Stimulated activated CD4-positive, alpha-beta T cell treated with anti-CD3 and anti-CD28 coated beads, Interleukin-12 subunit alpha, Interleukin-12 subunit beta, amount 100 ng/mL, for 4 hours (primary cell): ENCODE data around the gene STAG1.
"Not testable (repeated sequence)": the region's sequence is repeated elsewhere in the genome, so short reads cannot be mapped to it uniquely, and the experiment has no call there.

Experiments used
- DNase-seq: peaks from one replicate; pipeline ENCODE4 v3.0.0-alpha.2; 2020

STAG1 gene

GRCh38 chr3:136380530-136380929 lies 371.6 kb downstream of the STAG1 start:
- DNase-seq: no peak

GRCh38 chr3:136378011-136378410 lies 374.2 kb downstream of the STAG1 start:
- no peak for DNase-seq

GRCh38 chr3:136377508-136377907 lies 374.7 kb downstream of the STAG1 start:
- DNase-seq: no peak

GRCh38 chr3:136375800-136376199 lies 376.4 kb downstream of the STAG1 start:
- DNase-seq: not testable (repeated sequence)

DNA sequence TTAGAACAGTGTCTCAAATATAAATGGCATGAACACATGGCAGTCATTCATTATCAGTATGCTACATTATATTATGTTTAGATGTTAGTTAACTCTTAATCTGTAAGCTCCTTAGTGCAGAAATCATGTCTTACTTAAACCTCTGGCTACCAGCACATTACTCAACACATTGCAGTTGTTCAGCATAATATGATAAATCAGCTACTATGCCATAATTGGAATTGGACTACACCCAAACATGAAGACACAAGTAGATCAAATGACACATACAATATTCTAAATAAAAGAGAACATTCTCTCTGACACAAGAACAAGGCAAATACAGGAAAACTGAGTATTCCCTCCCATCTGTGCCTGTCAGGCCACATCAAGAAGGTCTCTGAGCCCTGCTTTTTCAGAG lies 385.9 kb downstream of the STAG1 start:
- DNase-seq: no peak

GRCh38 chr3:136353461-136353860 lies 398.7 kb downstream of the STAG1 start:
- DNase-seq: no peak

GRCh38 chr3:136351905-136352304 lies 400.3 kb downstream of the STAG1 start:
- DNase-seq: no peak

- no peak for DNase-seq
Measured at GRCh38 chr3:136351351-136351750, 400.8 kb downstream of the STAG1 start.

DNA sequence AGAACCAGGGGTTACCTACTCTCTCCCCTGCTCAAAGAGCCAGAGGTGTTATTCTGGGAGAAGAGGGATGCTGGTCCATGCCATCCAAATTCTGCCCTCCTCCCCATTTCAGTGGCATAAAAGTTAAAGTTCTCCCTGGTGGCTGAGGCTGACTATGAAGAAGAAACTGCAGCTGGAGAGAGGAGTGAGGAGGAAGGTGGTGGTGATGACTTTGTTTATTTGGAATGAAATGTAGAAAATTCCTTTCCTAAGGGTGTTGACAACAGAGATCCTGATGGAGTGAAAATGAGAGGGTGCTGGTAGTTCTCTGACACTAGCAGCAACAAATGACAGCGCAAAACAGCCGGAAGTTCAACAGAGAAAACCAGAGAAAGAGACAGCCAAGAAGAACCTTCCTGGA lies 401.6 kb downstream of the STAG1 start:
- DNase-seq: no peak

GRCh38 chr3:136350132-136350531 lies 402.0 kb downstream of the STAG1 start:
- DNase-seq: no peak

GRCh38 chr3:136346486-136346885 lies 405.7 kb downstream of the STAG1 start:
- DNase-seq: no peak

DNA sequence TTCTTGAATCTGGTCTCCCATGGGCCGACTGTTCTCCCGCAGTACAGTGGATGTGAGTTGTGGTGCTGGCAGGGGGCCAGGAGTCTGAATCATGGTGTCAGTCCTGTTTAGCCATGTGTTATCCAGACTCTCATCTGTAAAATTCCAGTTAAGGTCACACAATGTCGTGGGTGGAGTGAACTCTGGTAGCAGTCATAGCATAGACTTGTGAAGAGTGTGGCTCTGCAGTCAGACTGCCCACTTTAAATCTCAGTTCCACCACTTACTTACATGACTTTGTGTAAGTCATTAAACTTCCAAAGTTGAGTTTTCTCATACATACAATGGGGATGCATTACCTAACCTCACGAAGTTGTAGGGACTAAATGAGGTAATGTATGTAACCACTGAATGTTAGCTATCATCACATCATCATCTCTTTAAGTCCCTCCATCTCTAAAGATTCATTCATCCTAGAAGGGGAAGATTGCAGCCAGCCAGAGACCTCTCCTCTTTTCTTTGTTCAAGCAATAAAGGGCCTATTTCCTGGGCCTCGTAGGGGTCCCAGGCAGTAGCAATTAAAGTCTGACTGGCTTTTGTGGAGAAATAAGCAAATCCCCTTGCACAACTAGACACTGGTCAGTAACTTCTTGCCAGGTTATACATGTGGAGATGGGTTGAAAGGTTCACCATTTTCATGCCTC lies 408.2 kb downstream of the STAG1 start:
- DNase-seq: no peak

GRCh38 chr3:136343446-136343845 lies 408.7 kb downstream of the STAG1 start:
- DNase-seq: no peak

DNA sequence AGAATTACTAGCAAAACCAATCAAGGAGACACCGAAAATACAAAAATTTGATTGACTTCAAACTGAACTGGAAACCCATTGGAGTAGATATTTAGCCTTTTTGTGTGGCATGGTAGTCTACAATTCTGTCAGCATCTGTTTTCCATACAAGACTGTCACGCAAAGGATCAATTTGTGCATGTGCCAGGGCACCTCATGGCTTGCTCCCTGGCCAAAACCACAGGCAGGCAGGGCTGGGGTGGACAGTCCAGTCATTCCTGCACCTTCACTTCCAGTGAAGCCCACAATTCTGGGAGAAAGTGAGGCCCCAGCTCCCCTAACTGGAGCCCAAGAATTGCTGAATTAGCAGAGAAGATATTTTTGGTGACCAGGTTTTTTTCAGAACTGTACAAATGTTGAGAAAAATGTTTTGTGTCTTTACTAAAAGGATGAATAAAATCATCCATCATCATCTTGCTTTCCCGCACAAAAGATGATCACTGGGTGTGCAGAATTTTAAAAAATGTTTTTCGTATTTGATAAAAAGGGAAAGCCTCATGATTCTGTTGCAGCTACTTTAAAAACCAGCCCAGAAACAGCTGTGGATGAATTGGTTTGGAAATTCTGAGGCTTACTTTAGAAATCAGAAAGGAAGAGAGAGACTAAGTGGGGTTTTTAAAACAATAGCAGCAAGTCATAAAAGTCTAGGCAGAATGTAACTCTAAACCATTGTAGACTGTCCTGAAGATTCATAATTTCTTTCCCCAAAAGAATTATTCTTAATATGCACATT lies 415.7 kb downstream of the STAG1 start:
- no peak for DNase-seq

DNA sequence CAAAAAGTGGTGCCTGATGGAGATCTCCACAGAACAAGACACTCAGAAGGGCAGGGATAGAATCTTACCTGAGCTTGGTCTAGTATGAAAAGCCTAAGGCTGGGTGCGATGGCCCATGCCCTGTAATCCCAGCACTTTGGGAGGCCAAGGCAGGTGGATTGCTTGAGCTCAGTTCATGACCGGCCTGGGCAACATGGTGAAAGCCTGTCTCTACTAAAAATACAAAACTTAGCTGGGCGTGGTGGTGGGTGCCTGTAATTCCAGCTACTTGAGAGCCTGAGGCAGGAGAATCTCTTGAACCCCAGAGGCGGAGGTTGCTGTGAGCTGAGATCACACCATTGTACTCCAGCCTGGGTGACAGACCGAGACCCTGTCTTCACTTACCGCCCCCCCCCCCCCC lies 417.5 kb downstream of the STAG1 start:
- DNase-seq: not testable (repeated sequence)

GRCh38 chr3:136334209-136334608 lies 418.0 kb downstream of the STAG1 start:
- DNase-seq: no peak

DNA sequence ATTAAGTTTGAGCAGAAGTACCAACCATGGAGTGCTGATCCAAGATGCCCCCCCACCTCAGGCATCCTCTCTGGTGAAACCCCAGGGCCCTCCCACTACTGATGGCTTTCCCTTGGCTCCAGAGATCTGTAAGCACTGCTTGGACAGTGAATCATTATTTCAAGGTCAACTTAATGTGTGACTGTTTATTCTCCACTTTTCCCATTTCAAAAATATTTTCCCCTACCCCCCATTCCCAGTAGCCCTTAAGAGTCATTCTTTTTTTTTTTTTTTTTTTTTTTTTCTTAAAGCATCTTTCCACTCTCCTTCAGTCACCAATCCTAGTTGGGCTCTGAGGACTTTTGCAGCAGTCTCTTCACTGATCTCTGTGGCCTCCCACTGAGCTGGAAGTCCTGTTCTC lies 419.4 kb downstream of the STAG1 start:
- DNase-seq: no peak

DNA sequence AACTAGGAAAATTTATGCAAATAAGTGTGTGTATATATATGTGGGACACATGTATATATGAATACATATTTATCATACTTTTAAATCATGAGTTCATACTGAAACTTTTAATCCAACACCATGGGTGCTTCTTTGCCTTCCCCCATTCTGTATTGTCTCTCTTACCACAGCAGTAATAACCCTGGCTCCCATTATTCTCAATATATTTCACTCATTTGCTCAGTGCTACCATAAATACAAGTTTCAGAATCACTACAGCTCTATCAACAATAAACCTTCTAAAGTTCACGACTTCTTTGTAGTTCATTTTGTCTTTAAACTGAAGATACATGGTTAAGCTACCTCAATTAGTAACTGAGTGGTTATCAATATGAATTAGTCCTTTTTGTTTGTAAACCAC lies 419.9 kb downstream of the STAG1 start:
- no peak for DNase-seq

GRCh38 chr3:136330900-136331299 lies 421.3 kb downstream of the STAG1 start:
- no peak for DNase-seq

DNA sequence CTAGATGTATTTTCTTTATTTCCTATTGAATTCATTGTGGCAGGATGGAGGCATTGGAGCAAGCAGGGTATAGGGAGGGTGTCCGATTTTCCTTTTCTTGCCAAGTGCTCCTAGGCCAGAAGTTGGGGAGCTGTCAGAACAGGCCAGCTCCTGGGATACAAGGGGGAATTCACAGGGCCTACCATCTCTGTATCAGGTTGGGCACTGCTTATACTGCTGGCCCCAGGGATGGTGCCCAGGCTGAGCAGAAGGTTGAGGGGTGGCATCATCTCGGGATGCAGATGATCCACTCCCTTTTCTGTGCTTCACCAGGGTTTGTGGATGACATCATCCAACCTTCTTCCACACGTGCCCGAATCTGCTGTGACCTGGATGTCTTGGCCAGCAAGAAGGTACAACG lies 422.6 kb downstream of the STAG1 start:
- DNase-seq: no peak

DNA sequence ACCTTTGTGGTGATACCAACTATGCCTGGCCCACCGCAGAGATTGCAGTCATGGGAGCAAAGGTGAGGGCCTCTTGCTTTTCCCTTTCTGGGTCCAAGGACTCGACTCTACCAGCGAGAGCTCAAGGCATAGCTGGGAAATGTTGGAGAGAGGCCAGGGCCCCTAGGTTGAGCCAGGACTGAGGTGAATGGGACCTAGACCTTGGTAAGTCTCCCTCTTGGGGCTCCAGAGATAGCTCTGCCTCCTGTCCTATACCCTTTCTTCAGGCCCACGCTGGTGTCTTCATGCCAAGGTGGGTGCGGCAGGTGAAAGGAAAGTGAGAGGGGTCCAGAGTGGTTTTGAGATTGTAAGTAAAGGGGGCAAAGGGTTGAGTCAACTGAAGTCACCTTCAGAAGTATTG lies 424.5 kb downstream of the STAG1 start:
- DNase-seq: no peak

GRCh38 chr3:136326316-136326715 lies 425.9 kb downstream of the STAG1 start:
- no peak for DNase-seq

GRCh38 chr3:136311968-136312367 lies 440.2 kb downstream of the STAG1 start:
- DNase-seq: no peak

GRCh38 chr3:136311261-136311660 lies 440.9 kb downstream of the STAG1 start:
- DNase-seq: no peak

DNA sequence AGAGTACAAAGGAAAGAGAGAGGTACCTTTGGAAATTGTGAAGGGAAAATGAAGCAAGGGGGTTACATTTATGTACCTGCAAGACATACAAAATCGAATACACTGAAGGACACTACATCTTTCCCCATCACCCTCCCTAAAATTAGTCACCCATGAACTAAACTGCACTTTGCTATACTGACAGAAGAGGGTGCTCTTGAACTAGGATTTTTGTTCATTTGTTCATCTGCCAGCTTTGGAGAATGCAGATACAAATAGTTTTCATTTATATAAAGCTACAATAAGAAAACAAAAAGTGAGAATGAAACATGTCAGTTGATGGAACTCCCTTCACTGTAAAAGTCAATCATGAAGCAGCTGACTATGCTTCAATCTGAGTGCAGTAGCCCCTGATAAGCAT lies 446.3 kb downstream of the STAG1 start:
- DNase-seq: no peak
